ENCODE measurements around the gene AMBN.

The AMBN gene, protein sequence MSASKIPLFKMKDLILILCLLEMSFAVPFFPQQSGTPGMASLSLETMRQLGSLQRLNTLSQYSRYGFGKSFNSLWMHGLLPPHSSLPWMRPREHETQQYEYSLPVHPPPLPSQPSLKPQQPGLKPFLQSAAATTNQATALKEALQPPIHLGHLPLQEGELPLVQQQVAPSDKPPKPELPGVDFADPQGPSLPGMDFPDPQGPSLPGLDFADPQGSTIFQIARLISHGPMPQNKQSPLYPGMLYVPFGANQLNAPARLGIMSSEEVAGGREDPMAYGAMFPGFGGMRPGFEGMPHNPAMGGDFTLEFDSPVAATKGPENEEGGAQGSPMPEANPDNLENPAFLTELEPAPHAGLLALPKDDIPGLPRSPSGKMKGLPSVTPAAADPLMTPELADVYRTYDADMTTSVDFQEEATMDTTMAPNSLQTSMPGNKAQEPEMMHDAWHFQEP

DNA sequence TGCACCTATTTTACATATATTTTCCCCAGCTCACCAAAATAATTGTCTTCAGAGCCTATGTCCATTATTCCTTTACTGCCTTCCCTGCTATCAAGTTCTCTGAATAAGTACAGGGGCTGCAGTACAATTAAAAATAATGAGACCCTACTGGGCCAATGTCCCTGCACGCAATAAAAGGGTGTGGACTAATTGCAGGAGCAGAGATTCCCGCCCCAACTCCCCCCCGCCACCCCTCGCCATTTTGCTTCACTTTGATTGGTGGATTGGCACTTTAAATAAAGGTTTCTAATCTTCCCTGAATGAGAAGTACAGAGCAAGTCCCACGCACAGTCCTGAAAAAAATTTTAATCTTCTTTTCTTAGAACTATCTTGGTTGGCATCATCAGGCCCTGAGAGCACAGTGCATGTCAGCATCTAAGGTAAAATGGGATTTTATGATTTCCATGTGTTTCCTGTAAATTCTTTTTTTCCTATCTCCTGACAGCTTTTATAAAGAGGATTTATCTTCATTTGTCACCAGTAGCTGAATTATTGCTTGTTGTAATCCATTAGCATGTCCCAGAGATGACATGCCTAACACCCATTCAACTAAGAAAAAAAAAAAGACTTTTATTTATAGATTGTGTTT, at the start of gene AMBN:
Gene AMBN (plus strand): TSS at position 302 of the 628 bp plus-strand sequence. CDS start 103 bp downstream, at position 405.
- DNase-seq: no peak

DNA sequence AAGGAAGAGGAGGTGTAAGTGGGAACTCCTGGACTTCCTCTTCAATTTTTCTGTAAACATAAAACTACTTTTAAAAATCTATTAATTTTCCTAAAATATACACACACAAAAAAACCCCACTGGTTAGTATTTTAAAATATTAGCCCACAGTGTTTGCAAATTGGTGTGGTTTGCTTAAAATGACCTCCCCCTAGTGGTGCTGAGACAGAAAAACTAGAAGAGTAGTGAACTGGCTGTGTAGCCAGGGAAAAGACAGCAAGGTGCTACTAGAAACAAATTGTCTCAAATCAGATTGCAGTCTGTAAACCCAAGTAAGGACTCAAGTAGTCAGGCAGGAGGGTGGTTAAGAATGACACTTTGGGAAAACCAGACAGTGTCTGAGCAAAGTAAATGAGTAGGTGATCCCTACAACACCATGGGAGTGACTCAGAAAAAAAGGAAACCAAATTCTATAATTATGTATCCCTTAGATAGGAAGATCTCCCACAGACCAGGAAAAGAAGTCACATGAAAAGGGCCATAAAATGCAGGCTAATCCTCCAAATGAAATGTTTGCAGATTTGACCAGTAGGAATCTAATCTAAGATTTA, 47.7 kb upstream of the AMBN start:
- no peak for DNase-seq

DNA sequence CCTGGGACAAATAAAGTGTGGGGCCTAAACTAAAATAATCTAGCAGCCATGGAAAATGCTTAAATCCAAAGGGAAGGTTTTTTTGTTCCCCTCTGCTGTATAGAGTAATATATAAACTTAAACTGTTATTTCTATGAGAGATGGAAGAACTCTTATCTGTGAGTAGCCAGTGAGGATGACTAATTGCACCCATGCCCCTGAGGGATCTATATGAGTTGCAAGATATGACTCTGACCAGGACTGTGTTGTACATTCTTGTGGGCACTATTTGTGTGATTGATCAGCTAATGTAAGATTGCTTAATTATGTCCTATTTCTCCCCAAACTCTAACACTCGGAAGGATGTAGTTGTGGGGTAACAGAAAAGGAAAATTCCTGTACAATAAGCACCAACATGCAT, 35.2 kb upstream of the AMBN start:
- no peak for DNase-seq

DNA sequence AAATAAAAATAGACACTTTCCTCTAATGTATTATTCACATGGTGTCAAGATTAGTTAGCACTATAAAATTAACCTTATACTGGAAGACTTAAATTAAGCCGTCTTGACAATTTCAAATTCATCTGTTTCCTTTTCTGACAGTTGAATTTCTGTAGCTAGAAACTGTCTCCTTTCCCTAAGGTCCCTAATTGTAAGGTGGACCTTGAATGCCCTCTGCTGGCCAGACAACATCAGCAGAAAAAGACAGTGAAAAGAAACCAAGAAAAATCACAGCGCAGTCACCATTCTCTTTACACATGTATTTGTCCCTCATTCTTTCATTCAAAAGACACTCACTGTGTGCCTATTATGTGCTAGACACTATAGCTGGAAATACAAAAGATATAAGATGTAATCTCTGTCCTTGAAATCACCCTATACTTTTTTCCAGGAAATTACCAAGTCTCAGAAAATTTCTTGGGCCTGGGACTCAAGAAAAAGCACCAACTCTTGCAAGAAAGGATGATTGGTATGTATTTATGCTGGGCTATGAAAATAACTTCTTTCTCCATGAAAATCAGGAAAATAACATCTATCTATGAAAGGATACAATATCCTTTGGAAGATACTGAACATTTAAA, 32.7 kb upstream of the AMBN start:
- DNase-seq: peak; percentile 59

DNA sequence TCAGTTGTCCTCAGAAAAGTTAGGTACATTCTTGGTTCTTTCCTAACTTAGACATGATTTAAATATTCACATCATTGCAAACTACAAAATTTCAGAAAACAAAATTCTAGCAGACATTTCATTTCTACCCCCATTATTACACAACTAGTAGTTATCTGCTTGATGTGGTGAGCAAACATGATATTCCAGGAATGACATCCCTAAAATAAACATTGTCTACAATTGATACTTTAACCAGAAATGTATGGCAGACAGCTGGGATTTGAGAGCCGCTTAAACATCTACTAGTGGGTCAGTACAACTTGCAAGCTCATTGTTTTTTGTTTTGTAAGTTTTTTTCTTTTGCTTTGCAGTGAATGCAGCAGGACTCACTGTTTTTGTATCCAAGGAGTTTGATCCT, 32.1 kb upstream of the AMBN start:
- DNase-seq: no peak

DNA sequence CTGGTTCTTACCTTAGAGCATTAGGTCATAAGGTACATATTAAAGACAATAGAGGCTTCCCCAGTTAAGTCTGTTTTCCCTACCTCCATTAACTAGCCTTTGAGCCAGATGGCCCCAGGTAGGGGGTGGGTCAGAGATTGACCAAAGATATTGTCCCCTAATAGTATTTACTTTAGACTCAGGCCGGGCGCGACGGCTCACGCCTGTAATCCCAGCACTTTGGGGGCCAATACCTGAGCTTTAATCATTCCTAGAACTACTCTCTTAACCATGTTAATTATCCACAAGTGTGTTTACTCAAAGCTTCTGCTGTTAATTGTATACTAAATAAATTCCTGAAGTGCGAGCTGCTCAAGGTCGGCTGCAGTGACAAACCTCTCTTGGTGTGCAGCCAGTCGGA, 28.0 kb upstream of the AMBN start:
- no peak for DNase-seq

DNA sequence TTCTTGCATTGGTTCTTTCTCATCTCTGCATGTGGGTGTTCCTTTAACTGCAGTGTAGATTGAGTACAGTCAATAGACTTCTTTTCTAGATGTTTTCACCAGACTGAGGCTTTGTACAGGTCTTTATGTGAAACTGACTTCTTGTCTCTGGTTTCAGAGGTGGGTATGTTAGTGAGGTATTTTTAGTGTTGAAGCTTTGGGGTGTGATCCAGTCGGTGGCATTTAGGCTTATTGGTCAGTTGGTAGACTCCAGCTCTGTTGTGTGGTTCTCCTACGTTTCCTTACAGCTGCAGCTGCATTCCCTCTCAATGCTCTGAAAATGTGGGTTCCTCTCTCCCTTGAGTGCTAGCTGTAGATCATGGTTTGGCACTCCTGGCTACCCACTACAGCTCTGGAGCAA, 21.3 kb upstream of the AMBN start:
- DNase-seq: no peak

DNA sequence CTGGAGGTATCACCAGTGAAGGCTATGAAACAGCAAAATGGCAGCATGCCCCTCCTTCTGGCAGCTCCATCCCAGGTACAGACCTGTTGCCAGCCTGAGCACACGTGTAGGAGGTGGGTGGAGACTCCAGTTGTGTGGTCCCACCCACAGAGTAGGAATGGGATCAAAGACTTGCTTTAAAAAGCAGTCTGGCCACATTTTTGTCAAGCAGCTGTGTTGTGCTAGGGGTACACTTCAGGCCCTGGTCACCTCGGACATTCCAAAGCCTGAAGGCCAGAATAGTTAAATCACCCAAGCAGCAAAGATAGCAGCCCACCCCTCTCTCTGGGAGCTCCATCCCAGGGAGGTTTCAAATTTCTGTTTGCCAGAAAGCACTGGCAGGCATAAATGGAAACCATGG, 20.3 kb upstream of the AMBN start:
- DNase-seq: no peak

DNA sequence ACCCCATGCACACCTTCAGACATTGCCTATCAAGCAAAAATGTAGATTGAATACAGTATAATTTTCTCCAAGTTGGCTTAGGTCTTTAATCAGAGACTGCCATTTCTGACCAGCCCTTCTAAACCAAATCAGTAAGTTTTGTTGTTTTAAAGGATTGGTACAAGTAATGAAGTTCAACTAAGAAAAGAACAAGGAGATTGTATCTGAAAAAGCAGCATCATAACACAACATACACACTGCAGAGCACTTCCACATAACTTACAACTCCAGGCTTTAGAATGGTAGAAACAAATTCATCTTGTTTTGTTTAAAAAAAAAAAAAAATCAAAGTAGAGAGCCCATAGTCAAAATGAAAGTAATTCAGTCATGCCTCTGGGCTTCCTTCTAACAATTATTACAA, 16.1 kb upstream of the AMBN start:
- no peak for DNase-seq

DNA sequence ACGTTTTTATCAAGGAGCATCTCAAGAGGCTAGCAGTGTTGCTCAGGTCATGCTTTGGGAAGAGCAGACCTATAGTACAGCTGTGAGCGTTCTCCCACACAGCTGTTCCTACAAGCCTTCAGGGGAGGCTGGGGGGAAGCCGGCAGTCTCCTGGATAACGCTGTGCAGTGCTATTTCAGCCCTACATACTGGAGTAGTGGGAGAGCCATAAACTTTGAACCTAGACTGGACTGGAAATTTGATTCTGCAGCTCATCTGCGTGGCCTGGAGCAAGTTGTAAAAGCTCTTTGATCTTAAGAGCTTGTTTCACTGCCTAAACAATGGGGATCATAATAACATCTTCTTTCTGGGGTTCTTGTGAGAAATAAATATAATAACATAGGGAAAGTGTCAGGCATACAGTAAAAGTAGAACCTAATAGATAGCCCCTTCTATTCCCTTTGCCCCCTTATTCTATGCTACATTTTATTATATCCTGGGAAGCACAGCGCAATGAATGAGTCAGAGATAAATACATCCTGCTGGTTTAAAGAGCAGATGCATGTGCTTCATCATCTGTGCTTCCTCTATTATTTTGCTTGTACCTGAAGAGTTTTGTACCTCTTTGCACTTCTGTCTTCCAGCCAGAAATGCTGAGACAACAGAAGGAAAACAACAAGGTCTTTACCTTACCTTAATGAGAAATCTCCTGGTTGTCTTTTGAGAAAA, 14.7 kb upstream of the AMBN start:
- no peak for DNase-seq

DNA sequence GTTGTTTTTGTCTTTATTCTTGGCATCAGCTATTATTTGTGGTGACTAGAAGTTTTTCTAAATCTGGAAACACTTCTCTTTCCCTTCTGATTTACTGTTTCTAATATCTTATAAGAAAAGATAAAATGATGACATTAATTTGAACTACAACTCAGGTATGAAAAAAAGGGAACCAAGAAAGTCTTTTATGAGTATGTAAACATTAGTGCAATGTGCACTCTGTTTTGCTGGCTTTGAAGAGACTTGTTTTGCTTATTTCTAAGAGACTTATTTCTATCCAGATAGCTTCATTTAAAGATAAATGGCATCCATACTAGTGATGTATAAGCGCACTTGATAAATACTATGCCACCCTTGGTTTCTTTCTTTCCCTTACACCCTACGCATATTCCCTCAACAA, 10.1 kb upstream of the AMBN start:
- no peak for DNase-seq

DNA sequence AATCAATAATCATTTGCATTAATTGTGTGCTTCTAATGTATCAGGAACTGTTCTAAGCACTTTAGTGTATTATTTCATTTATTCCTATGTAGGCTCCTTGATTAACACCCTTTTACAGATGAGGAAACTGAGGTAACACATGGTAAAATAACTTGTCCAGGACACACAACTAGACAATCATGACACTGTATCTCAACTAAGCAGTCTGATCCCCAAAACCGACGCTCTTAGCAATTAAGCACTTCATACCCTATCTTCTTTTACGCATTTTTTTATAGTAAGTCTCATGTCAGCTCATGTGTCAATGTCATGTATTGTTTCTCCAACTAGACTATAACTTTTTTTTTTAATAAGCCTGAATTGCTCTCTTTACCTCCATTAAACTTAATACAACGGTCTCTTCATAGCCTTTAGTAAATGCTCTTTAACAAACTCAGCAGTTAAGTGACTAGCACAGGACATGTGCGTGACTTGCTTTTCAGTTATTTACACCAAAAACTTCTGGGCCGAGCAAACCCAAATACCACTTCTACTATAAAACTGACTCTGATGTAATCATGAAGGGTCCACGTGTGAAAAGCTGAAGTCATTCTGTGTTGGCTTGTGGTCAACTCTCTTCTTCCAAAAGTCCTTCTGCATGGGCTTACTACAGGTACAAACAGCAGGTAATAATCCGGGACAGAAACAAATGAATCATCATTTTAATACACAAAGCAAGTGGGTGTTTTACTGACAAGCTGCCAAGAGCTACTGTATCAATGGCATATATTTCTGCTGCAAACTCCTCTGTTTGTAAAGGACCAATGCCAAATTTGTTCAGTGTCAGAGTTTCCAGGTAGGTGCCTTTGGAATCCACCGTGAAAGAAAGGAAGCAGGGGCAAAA, 7.9 kb upstream of the AMBN start:
- no peak for DNase-seq

DNA sequence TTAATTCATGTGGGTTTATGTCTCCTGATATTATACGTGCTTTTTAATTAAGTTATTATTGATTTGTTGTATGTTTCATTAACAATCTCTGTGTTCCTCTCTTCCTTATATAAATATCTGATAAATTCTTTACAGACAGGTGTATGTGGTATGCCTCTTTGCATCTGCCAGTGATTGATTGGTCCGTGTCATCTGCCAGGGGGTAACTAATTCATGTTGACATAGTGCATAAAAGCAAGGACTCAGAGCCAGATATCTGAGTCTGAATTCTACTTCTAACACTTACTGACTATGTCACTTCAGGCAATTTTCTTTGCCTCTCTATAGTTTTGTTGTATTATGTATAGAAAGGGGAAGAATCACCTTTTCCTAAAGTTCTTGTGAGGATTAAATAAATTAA, 5.2 kb upstream of the AMBN start:
- no peak for DNase-seq

DNA sequence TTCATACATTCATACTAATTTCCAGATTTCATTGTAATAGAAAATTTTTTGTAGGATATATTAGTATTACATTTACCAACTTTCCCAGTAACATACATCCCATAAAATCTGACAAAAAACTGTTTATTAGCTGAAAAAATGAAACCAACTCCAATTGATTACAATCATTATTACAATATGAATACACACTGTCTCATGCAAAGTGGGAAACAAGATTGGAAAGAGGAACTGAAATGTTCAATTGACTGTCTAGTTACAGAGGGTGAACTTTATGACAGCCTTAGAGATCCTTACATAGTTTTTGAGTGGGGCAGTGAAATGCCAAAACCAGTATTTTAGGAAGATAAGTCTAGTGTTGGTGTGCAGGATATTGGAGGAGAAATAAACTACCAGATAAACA, 2.3 kb upstream of the AMBN start:
- DNase-seq: peak; percentile 12

DNA sequence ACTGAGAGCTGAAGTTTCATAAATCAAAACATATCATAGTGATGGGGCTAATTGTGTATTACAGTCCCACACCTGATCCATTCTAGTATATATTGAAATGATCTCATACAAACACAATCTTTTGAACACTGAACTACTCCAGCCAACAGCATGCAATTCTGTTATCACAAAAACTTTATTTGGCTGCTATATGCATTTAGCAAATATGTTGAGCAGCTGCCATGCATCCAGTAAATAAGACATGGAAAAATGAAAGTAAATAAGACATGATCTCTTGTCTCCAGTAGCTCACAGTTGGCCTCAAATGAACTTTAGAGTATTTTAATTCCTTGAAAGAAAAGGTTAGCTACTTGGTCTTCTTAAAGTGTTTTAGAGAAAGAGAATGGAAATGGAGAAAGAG, 2.1 kb downstream of the AMBN start:
- no peak for DNase-seq

DNA sequence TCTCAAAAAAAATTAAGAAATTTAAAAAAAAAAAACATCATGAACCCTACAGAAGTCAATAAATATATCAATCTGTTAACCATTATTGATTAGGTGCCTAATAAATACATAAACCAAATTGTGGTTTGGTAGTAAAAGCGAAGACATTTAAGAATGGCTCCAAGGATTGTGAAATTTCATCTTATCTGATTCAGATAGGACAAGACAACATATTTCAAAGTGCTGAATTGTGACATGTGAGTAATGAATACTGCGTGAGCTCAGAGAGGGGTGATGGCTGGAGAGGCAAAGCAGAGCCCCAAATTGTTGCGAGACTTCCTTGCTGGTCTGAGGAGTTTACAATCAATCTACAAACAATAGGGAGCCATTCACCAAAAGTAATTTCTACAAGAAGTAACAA, 8.2 kb downstream of the AMBN start:
- no peak for DNase-seq

DNA sequence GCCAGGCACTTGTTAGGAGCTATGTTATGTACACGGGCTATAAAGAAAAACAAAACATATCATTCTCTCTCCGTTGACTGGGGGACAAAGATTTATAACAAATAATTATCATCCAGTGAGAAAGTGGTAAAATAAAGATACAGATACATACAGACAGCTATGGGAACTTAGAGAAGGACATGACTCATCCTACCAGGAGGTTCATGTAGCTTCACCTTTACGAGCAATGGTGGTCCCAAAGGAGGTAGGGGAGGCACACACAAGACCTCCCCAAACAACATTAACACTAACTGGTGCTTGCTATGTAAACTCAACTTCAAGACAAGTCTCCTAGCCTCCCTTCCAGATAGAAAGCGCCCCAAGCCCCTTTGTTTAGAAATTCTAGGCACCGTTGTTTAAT, 8.9 kb downstream of the AMBN start:
- DNase-seq: no peak

DNA sequence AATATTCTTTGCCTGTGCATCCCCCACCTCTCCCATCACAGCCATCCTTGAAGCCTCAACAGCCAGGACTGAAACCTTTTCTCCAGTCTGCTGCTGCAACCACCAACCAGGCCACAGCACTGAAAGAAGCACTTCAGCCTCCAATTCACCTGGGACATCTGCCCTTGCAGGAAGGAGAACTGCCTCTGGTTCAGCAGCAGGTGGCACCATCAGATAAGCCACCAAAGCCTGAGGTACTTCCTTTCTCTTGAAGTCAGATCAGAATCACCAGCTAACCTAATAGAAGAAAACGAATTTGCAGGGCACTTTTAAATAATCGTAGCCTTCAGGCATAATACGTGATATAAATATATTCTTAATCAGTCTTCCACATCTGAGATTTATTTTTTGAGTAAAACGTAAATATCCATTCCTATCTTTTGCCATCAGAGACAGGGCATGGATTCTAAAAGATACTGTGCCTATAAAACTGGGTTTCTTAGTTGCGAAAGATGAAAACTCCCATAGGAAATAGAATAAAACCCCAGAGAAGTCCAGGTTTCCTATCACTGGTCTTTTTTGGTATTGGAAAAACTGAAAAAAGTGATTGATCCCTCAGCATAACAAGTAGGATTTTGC, 9.5 kb downstream of the AMBN start:
- peak; percentile 63 for DNase-seq

DNA sequence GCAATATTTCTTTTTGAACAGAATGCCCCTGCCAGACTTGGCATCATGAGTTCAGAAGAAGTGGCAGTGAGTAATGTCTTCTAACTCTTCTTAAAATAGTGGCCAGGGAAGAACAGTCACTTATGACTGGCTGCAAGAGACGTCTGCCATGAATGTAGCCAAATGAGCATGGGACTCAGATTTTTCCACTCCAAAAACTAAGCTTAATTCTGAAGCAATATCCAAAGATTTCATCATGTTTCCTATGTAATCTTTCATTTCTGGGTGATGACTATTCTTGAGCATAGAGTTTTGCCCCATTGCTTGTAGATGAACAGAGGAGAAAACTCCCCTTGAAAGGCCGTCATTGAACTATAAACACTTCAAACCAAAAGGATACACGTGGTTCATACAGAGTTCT, 11.8 kb downstream of the AMBN start:
- peak; percentile 12 for DNase-seq

DNA sequence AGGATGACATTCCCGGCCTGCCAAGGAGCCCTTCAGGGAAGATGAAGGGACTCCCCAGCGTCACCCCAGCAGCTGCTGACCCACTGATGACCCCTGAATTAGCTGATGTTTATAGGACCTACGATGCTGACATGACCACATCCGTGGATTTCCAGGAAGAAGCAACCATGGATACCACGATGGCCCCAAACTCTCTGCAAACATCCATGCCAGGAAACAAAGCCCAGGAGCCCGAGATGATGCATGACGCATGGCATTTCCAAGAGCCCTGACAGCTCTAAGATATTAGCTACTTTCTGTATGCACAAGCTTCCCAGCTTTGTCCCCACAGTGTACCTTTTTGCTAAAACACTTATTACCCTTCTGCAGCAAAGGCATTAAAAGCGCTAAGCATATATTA, 14.4 kb downstream of the AMBN start:
- DNase-seq: no peak

DNA sequence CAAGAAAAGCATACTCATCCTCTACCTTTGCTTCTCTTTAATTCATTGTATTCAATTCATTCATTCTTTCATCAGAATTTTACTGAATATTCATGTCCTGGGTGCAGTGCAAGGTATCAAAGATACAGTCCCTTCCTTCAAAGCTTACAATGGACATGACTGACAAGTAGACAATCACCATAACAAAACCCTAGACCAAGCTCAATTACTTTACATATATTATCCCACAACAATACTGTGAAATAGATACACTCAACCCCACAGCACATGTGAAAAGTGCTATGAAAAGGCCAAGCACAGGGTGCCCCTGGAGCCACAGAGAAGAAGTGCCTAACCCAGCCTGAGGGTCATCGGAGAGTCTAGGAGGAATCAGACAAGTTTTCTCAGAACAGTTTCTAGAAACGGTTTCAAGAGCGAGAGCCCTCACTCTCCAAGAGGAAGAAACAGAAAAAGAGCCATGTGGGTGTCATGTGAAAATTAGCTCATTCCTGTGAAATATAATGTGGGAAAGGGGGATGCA, 15.3 kb downstream of the AMBN start:
- no peak for DNase-seq
